ENCODE data around the gene TMEM31.

TMEM31 gene, protein sequence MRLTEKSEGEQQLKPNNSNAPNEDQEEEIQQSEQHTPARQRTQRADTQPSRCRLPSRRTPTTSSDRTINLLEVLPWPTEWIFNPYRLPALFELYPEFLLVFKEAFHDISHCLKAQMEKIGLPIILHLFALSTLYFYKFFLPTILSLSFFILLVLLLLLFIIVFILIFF

DNA sequence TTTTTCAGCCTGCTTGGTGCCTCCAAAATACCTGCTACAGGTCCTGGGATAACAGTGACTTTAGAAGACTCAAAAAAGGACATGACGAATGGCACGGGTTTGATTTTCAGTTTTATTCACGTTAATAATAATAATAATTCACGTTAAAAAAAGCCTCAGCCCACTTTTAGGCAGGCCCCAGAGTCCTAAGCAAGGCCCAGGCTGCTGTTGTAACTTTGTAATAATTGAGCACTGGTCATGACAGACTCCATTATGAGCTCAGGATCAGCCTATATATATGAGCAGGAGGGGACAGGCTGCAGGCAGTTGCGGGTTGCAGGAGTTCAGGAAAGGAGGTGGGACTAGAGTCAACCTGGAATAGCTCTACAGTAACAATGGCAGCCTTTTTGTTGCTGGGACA lies at the start of gene TMEM31:
TSS of gene TMEM31 (plus strand) at position 301 of the 400 bp plus-strand sequence. CDS start 1,350 bp downstream, outside the sequence.
- H3K4me3 ChIP-seq (ENCODE audit: low read length), result no peak within 1 kb of the TSS
- TF ChIP-seq, protein P1, sequence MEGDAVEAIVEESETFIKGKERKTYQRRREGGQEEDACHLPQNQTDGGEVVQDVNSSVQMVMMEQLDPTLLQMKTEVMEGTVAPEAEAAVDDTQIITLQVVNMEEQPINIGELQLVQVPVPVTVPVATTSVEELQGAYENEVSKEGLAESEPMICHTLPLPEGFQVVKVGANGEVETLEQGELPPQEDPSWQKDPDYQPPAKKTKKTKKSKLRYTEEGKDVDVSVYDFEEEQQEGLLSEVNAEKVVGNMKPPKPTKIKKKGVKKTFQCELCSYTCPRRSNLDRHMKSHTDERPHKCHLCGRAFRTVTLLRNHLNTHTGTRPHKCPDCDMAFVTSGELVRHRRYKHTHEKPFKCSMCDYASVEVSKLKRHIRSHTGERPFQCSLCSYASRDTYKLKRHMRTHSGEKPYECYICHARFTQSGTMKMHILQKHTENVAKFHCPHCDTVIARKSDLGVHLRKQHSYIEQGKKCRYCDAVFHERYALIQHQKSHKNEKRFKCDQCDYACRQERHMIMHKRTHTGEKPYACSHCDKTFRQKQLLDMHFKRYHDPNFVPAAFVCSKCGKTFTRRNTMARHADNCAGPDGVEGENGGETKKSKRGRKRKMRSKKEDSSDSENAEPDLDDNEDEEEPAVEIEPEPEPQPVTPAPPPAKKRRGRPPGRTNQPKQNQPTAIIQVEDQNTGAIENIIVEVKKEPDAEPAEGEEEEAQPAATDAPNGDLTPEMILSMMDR (IDR thresholded peaks at IDR 0.05; ENCODE audit: insufficient read depth, low read depth, low read length, missing control alignments), result no peak
- no peak for DNase-seq (ENCODE audit: low read depth)

DNA sequence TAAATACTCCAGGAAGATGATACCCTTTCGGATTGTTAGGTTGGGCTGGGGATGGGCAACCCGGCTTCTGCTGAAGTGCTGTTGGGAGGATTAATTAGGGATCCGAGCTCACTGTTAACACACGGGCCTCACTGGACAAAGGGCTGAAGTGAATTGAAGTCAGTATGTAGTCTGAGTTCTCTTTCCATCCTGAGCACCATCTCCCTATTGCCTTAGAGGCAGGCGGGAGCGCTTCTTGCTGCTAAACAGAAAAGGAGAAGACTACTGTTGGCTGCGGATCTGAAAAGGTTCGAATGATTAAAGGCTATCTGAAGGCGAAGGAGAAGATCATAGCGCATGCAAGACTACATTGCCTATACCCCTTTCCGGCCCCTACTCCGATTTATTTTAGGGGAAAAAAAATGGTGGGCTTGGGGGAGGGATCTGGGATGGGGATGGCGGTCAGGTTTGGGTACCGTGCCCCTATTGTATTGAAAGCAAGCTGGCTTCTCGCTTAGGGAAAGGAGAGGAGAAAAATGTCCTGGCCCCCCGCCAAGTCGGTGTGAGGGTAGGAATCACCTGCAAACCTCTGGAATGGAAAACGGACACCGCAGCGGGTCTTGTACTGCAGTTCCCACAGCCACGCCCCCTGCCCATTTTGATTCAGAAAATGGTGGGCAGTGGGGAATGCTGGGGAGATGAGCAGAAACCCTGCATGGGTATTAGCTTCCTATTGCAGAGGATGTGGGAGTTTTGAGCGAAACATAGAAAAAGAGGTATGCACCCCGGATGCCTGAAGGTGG lies 46.5 kb upstream of the TMEM31 start:
- no peak for DNase-seq (ENCODE audit: low read depth)
- TF ChIP-seq, protein P1 (IDR thresholded peaks at IDR 0.05; ENCODE audit: insufficient read depth, low read depth, low read length, missing control alignments), result no peak
- no peak overlapping the region for H3K4me3 ChIP-seq (ENCODE audit: low read length)

DNA sequence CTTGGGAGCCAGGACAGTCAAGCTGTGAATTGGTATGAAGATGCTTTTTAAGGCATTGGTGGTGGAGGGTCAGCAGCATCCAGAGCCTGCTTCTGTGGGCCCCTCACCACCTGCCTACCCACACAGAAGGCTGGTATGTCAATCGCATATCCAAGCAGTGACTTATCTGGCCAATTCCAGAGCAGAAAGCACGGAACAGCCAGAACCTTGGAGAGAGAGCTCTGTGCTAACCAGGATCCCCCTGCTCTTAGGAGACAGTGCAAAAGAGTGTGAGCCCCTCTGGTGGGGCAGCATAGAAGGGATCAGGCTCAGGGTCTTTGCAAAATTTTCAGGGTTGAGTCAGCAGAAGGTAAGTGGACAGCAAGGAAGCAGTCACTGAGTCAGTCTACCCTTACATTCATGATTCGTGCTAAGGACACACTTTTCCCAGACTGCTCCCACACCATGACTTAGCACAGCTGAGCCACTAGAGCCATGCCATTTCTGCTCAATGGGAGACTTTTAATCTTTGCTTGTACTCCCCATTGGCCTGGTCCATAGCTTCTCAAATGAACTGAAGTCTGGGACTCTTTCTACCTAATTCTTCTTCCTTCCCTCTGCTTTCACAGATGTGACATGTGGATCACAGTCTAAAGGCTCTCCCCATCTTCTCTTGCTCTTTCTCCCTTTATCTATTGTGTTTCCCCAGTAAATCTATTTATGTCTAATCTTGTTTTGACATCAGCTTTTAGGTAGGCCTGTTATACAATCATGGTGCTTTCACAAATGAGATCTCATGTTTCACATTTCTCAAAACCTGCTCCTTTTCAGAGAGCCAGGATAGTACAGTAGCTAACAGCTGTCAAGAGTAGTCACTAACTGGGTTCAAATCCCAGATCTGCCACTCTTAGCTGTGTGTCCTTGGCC lies 44.3 kb upstream of the TMEM31 start:
- TF ChIP-seq, protein P1 (IDR thresholded peaks at IDR 0.05; ENCODE audit: insufficient read depth, low read depth, low read length, missing control alignments), result no peak
- peak; percentile 10 for DNase-seq (ENCODE audit: low read depth)
- H3K4me3 ChIP-seq (ENCODE audit: low read length), result no peak overlapping the region

DNA sequence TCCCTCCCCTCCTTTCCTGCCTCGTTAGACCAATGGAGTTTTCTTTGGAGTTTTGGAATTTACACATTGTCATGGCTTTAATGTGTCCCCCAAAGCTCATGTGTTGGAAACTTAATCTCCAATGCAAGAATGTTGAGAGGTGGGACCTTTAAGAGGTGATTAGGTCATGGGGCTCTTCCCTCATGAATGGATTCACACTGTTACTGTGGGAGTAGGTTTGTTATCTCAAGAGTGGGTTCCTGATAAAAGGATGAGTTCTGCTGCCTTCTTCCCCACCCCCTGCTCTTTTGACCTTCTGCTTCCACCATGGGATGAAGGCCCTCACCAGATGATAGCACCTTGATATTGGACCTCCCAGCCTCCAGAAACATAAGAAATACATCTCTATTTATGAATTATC lies 41.0 kb upstream of the TMEM31 start:
- no peak overlapping the region for H3K4me3 ChIP-seq (ENCODE audit: low read length)

DNA sequence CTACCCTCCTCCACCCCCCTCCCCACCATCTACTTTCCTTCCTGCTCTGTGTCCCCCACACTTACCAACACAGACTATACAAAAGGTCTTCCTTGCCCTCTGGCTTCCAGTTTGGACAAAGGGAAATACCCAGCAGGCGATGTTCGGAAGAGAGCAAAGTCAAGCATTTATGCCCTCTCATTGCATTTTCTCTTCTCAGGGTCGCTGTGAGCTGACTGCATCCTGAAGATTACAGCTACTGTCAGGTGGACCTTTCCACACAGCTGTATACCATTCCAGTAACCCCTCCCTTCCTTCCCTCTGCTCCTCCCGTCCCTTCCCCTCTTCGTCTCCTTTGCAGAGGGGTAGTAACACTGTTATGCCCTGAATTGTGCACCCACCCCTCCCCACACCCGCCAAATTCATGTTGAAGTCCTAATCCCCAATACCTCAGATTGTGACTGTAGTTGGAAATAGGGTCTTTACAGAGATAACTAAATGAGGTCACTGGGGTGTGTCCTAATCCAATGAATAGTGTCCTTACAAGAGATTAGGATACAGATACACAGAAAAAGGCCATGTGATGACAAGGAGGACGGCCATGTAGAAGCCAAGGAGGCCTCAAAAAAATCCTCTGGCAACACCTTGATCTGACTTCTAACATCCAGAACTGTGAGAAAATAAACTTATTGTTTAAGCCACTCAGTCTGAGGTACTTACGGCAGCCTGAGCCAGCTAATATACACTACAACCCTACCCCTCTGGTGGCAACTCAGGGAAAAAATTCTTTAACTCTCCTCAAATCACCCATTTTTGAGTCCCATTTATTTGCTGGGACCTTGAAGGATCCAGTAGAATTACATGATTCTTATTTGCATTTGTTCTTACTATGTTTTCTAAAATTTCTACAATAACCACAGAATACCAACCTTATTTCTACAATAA lies 35.9 kb upstream of the TMEM31 start:
- no peak overlapping the region for H3K4me3 ChIP-seq (ENCODE audit: low read length)
- DNase-seq (ENCODE audit: low read depth), result no peak
- TF ChIP-seq, protein P1 (IDR thresholded peaks at IDR 0.05; ENCODE audit: insufficient read depth, low read depth, low read length, missing control alignments), result no peak

More for the DNA sequence above, 41.0 kb upstream of the TMEM31 start:
- no peak for DNase-seq (ENCODE audit: low read depth)
- TF ChIP-seq, protein P1 (IDR thresholded peaks at IDR 0.05; ENCODE audit: insufficient read depth, low read depth, low read length, missing control alignments), result no peak
